COLO829 (cell line): ENCODE measurements around the gene RANBP1.

Experiments used
- DNase-seq: peaks from one replicate; pipeline ENCODE4 v3.0.0; 2012; ENCODE audit warnings: low spot score

The RANBP1 gene

GRCh38 chr22:20173246-20173645 lies 57.3 kb downstream of the RANBP1 start:
- DNase-seq: no peak

- DNase-seq: no peak
These were observed 57.9 kb downstream of the RANBP1 start for GRCh38 chr22:20173772-20174171.

GRCh38 chr22:20174785-20175596 lies 59.1 kb downstream of the RANBP1 start:
- DNase-seq: no peak

- DNase-seq: no peak
These were observed 59.6 kb downstream of the RANBP1 start for GRCh38 chr22:20175597-20175900.

GRCh38 chr22:20176421-20177085 lies 60.6 kb downstream of the RANBP1 start:
- DNase-seq: no peak
